Naive thymus-derived CD4-positive, alpha-beta T cell (primary cell): ENCODE data around the gene PLA2G10. TPM values are rescaled to one million over a fixed set of nuclear protein-coding genes. Genes with fewer than 3 reads are reported as not detected.

Experiments used
- ATAC-seq: fragments of 150-1000 bp; cut with Tn5 transposase; 2 replicates; pipeline ENCODE4 v1.10.0; 2021; ENCODE audit warnings: mild to moderate bottlenecking, moderate library complexity
- CTCF ChIA-PET: fragments of 350-600 bp; sonication (Branson Sonifier 250); formaldehyde crosslinking; loops from one replicate; lab custom pipeline; 2021; ENCODE audit warnings: antibody characterized with exemption; lab: Charles Lee
- POLR2A ChIA-PET: fragments of 350-600 bp; sonication (Branson Sonifier 250); formaldehyde crosslinking; loops from one replicate; lab custom pipeline; 2021; ENCODE audit warnings: antibody characterized with exemption, inconsistent platforms; lab: Charles Lee
- DNase-seq, 9 donors: peaks; one replicate each; pipeline versions ENCODE4 v3.0.0 to v3.0.0-alpha.2; 2020 to 2022; ENCODE audit warnings: mixed read lengths in 1 of 9
- H3K27ac ChIP-seq: one replicate; pipeline ENCODE4 v1.7.0; 2013; ENCODE audit warnings: mild to moderate bottlenecking, low read depth, low read length, moderate library complexity
- H3K27me3 ChIP-seq, 2 donors: one replicate each; pipeline ENCODE4 v1.7.0; 2013; ENCODE audit warnings: low read length in 2 of 2, mild to moderate bottlenecking in 2 of 2, moderate library complexity in 2 of 2; ENCODE audit not compliant: control insufficient read depth in 2 of 2, insufficient read depth in 2 of 2
- H3K36me3 ChIP-seq, 3 experiments: 1 replicate in 2 of 3; 2 replicates in 1 of 3; pipeline ENCODE4 v1.7.0; 2013; ENCODE audit warnings: low read length in 3 of 3, mild to moderate bottlenecking in 3 of 3, moderate library complexity in 1 of 3; ENCODE audit not compliant: insufficient read depth in 3 of 3, control insufficient read depth in 2 of 3
- H3K4me1 ChIP-seq, 2 donors: one replicate each; pipeline ENCODE4 v1.7.0; 2013; ENCODE audit warnings: low read length in 2 of 2, mild to moderate bottlenecking in 2 of 2, moderate library complexity in 1 of 2; ENCODE audit not compliant: control insufficient read depth in 2 of 2, insufficient read depth in 2 of 2
- H3K4me3 ChIP-seq: 2 replicates; pipeline ENCODE4 v1.7.0; 2013; ENCODE audit warnings: mild to moderate bottlenecking, low read length
- H3K9me3 ChIP-seq, 3 experiments: 1 replicate in 2 of 3; 2 replicates in 1 of 3; pipeline ENCODE4 v1.7.0; 2013; ENCODE audit warnings: low read length in 3 of 3; ENCODE audit not compliant: control insufficient read depth in 2 of 3
- H3K27ac Mint-ChIP-seq, 9 donors: one replicate each; pipeline ENCODE4 v1.8.0; 2020 to 2022; ENCODE audit warnings: mixed read lengths in 9 of 9, mild to moderate bottlenecking in 8 of 9, moderate library complexity in 5 of 9, inconsistent platforms in 2 of 9
- H3K27me3 Mint-ChIP-seq, 5 donors: one replicate each; pipeline ENCODE4 v1.8.0; 2021 to 2022; ENCODE audit warnings: mixed read lengths in 5 of 5, mild to moderate bottlenecking in 1 of 5
- H3K36me3 Mint-ChIP-seq, 5 donors: one replicate each; pipeline ENCODE4 v1.8.0; 2020 to 2022; ENCODE audit warnings: mixed read lengths in 5 of 5, mild to moderate bottlenecking in 3 of 5, inconsistent platforms in 1 of 5
- H3K4me1 Mint-ChIP-seq, 7 donors: one replicate each; pipeline ENCODE4 v1.8.0; 2020 to 2022; ENCODE audit warnings: mixed read lengths in 7 of 7, mild to moderate bottlenecking in 3 of 7, inconsistent platforms in 1 of 7
- H3K4me3 Mint-ChIP-seq, 10 donors: one replicate each; pipeline ENCODE4 v1.8.0; 2020 to 2022; ENCODE audit warnings: mild to moderate bottlenecking in 10 of 10, mixed read lengths in 10 of 10, moderate library complexity in 6 of 10, inconsistent platforms in 2 of 10
- H3K9me3 Mint-ChIP-seq, 11 donors: one replicate each; pipeline ENCODE4 v1.8.0; 2020 to 2022; ENCODE audit warnings: mixed read lengths in 11 of 11, mild to moderate bottlenecking in 4 of 11, inconsistent platforms in 1 of 11, moderate library complexity in 1 of 11
- intact Hi-C, 2 donors: fragments of 100-400 bp; cut with micrococcal nuclease; formaldehyde crosslinking; loops; one replicate each; pipeline ENCODE4 v1.15.1; 2023
- polyA plus RNA-seq, 2 donors: library from polyadenylated mRNA; unstranded; fragments of 300-500 nt; fragmentation: Illumina TruSeq; gene quantifications; one replicate each; pipeline ENCODE4 v1.2.3, GENCODE V29; 2021
- total RNA-seq, 6 experiments: library from RNA in 5 of 6; stranded (reverse) in 5 of 6; gene quantifications; 1 replicate in 5 of 6; 2 replicates in 1 of 6; pipeline ENCODE4 v1.2.3 and lab custom pipeline; 2021 to 2026

The PLA2G10 gene
- total and polyA plus RNA-seq, 7 experiments from 2014 or later = not detected

- H3K4me1 Mint-ChIP-seq = peaks cover 19 to 53% (median 46%) of the 10 kb centered on the region in 7 donors
- Histone ChIP-seq H3K4me1 (peaks cover 21 to 22% of the 10 kb centered on the region in 2 donors), H3K27ac (no peak overlapping the region), H3K27me3 (no peaks in the 10 kb centered on the region), H3K36me3 (peaks cover 10 to 47% (median 11%) of the 10 kb centered on the region in 3 experiments), H3K9me3 (no peaks in the 10 kb centered on the region), H3K4me3 (no peak overlapping the region)
- CTCF ChIA-PET = no interaction called here
- no peak overlapping the region for H3K27ac Mint-ChIP-seq
- POLR2A ChIA-PET = no interaction called here
- H3K9me3 Mint-ChIP-seq = peaks cover 0 to 6% (median 0%) of the 10 kb centered on the region in 11 donors
- intact Hi-C loops = no loop called here
- H3K4me3 Mint-ChIP-seq = peak overlapping the region in 1 of 10 donors; percentile 32
- ATAC-seq = no peak
- no peak for DNase-seq
- peaks cover 0 to 35% (median 15%) of the 10 kb centered on the region in 5 donors for H3K36me3 Mint-ChIP-seq
- H3K27me3 Mint-ChIP-seq = no peaks in the 10 kb centered on the region
Observed at GRCh38 chr16:14627078-14627477, 67.0 kb downstream of the PLA2G10 start.

Other genes with a start within 250 kb of the PLA2G10 start
- gene PARN, start 64.0 kb downstream of the PLA2G10 start, total RNA-seq = 10 to 100 TPM; 41.6 to 50.0 (median 46.9) TPM
- gene PARN, start 64.0 kb downstream of the PLA2G10 start, polyA plus RNA-seq = 10 to 100 TPM; 44.7 to 51.4 TPM
- gene BFAR, start 61.4 kb downstream of the PLA2G10 start, total RNA-seq = 10 to 100 TPM; 43.9 to 82.0 (median 66.0) TPM
- 10 to 100 TPM; 36.3 to 51.0 TPM for gene BFAR, start 61.4 kb downstream of the PLA2G10 start, polyA plus RNA-seq
- 1 to 10 TPM in 4 of 5 experiments, under 1 TPM in 1; 0.34 to 6.9 (median 3.1) TPM for gene NPIPA3, start 9.1 kb upstream of the PLA2G10 start, total RNA-seq
- not detected for gene NPIPA3, start 9.1 kb upstream of the PLA2G10 start, polyA plus RNA-seq
- gene NPIPA2, start 48.2 kb upstream of the PLA2G10 start, total RNA-seq = 10 to 100 TPM in 1 of 5 experiments, 1 to 10 TPM in 4; 4.3 to 12.4 (median 9.0) TPM
- not detected for gene NPIPA2, start 48.2 kb upstream of the PLA2G10 start, polyA plus RNA-seq
- gene NOMO1, start 139.4 kb upstream of the PLA2G10 start, total RNA-seq = 10 to 100 TPM; 31.8 to 52.6 (median 35.0) TPM
- gene NOMO1, start 139.4 kb upstream of the PLA2G10 start, polyA plus RNA-seq = 10 to 100 TPM; 23.3 to 38.3 TPM
- gene NPIPA1, start 243.1 kb upstream of the PLA2G10 start, total RNA-seq = 100 to 1,000 TPM; 100 to 181 (median 141) TPM
- gene NPIPA1, start 243.1 kb upstream of the PLA2G10 start, polyA plus RNA-seq = 1 to 10 TPM; 1.6 to 6.4 TPM